Breast epithelium (tissue), 3 donors: ENCODE data around the gene CACHD1.

ENCODE experiments used
- POLR2A ChIP-seq: fragments of 450-650 bp; IDR thresholded peaks from one replicate; pipeline ENCODE4 v1.6.1; 2016; ENCODE audit warnings: antibody characterized with exemption, mild to moderate bottlenecking, moderate library complexity
- POLR2AphosphoS5 ChIP-seq, 3 donors: sonication (generic); formaldehyde crosslinking; IDR thresholded peaks; one replicate each; pipeline ENCODE4 v1.6.1; 2017; ENCODE audit warnings: antibody characterized with exemption in 3 of 3
- TF ChIP-seq, protein P1 (sequence below), 3 donors: fragments of 450-650 bp; IDR thresholded peaks; one replicate each; pipeline ENCODE4 v1.5.1; 2016 to 2017; ENCODE audit warnings: antibody characterized with exemption in 3 of 3, mild to moderate bottlenecking in 3 of 3, moderate library complexity in 3 of 3

DNA sequence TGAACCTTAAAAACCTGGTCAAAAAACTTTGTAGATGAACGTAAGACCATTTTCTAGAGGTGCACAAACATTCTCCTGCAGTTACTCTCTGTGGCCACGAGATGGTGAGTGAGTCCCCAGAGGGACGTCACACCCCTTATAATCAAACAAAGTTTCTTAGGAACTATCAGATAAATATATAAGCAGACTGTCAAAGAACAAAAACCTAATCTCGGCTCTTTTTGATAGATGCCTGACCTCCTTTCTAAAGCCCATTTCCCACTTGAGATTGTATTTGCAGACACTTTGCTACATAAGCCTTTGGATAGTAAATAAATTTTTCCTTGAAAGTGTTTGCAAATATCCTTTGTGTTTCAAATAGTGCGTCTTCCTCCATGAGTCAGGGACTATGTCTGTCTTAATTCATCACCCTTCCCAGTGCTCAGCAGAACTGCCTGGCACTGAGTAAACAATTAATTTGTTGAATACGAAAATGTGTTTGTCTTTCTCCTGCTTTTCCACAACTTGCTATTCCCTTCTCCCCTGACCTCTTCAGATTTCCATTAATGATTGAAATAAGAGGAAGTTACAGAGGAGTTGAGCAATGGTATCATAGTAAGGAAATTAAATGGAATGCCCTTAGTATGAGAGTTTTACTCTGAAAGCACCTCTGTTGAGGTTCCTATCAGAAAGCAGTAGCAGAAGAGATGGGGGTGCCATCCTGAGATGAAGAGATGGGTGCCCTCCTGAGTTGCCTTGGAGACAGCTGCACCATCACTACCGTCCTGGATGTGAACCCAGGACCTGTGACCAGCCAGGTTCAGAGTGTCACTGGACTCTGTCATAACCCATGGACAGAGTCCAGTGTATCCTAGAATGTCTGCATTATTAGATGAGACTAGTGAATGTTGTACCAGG lies 217.1 kb downstream of the CACHD1 start:
- TF ChIP-seq POLR2AphosphoS5 (IDR thresholded peaks at IDR 0.05) (no peak), POLR2A (no peak)
- TF ChIP-seq, protein P1, sequence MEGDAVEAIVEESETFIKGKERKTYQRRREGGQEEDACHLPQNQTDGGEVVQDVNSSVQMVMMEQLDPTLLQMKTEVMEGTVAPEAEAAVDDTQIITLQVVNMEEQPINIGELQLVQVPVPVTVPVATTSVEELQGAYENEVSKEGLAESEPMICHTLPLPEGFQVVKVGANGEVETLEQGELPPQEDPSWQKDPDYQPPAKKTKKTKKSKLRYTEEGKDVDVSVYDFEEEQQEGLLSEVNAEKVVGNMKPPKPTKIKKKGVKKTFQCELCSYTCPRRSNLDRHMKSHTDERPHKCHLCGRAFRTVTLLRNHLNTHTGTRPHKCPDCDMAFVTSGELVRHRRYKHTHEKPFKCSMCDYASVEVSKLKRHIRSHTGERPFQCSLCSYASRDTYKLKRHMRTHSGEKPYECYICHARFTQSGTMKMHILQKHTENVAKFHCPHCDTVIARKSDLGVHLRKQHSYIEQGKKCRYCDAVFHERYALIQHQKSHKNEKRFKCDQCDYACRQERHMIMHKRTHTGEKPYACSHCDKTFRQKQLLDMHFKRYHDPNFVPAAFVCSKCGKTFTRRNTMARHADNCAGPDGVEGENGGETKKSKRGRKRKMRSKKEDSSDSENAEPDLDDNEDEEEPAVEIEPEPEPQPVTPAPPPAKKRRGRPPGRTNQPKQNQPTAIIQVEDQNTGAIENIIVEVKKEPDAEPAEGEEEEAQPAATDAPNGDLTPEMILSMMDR (IDR thresholded peaks at IDR 0.05): peak; percentile 72 to 83 (median 82)
